GM10248 (cell line): ENCODE data around the gene MICOS13.

Experiments
- CTCF ChIA-PET: fragments of 300-600 bp; sonication (Branson Sonifier 250); formaldehyde crosslinking; extraction: SDS; loops from one replicate; lab custom pipeline; 2021; ENCODE audit warnings: antibody characterized with exemption; lab: Yijun Ruan, JAX
- POLR2A ChIA-PET: fragments of 350-650 bp; sonication (Branson Sonifier 250); formaldehyde crosslinking; extraction: SDS; loops from one replicate; lab custom pipeline; 2020; ENCODE audit warnings: antibody characterized with exemption; lab: Yijun Ruan, JAX
- DNase-seq: peaks from one replicate; pipeline ENCODE4 v3.0.0; 2012; ENCODE audit errors: extremely low spot score
- CTCF ChIP-seq: IDR thresholded peaks from 2 replicates; pipeline ENCODE4 v1.5.1; 2012; ENCODE audit warnings: mild to moderate bottlenecking, low read depth; ENCODE audit errors: extremely low read depth, missing control alignments, control extremely low read depth

The MICOS13 gene

GRCh38 chr19:5686326-5686646, 6.0 kb upstream of the MICOS13 start:
- no peak for DNase-seq
- ChIA-PET CTCF (interaction anchor here (0.7 to 6.0 kb wide), 19 partner anchors 9 to 118 kb away, joined by 3 to 79 read pairs (median 6); partner anchors contain the start of genes CATSPERD, LONP1, SAFB and SAFB2), POLR2A (interaction anchor here (0.9 to 1.5 kb wide), 4 partner anchors 10 to 142 kb away, joined by 3 to 6 read pairs (median 3); no protein-coding TSS in a partner anchor)
- no peak for TF ChIP-seq CTCF

GRCh38 chr19:5684694-5685430, 4.5 kb upstream of the MICOS13 start:
- ChIA-PET POLR2A (no interaction called here), CTCF (no interaction called here)
- DNase-seq: no peak
- no peak for TF ChIP-seq CTCF

- ChIA-PET POLR2A (interaction anchor here (0.7 kb wide), 2 partner anchors 27 to 1227 kb away, joined by 3 read pairs; no protein-coding TSS in a partner anchor), CTCF (interaction anchor here (0.9 kb wide), 1 partner anchor 8 kb away, joined by 3 read pairs; no protein-coding TSS in a partner anchor)
- DNase-seq: no peak
- TF ChIP-seq CTCF: no peak
These were observed 3.0 kb upstream of the MICOS13 start for GRCh38 chr19:5683177-5683886.

- ChIA-PET POLR2A (no interaction called here), CTCF (interaction anchor here (0.9 kb wide), 1 partner anchor 9 kb away, joined by 3 read pairs; no protein-coding TSS in a partner anchor)
- TF ChIP-seq CTCF: no peak
- DNase-seq: no peak
These were observed 1.8 kb upstream of the MICOS13 start for GRCh38 chr19:5682107-5682482.

GRCh38 chr19:5681391-5682106, 1.2 kb upstream of the MICOS13 start:
- TF ChIP-seq CTCF: no peak
- no peak for DNase-seq
- ChIA-PET POLR2A (no interaction called here), CTCF (no interaction called here)

GRCh38 chr19:5680084-5680436, 256 bp downstream of the MICOS13 start:
- TF ChIP-seq CTCF: no peak
- ChIA-PET CTCF (interaction anchor here (5.5 kb wide), 1 partner anchor 8 kb away, joined by 32 read pairs; the partner anchor contains the start of gene RPL36), POLR2A (interaction anchor here (0.6 to 0.8 kb wide), 2 partner anchors 11 to 41 kb away, joined by 3 read pairs; partner anchors contain the start of gene CATSPERD)
- DNase-seq: peak; percentile 22
